Inferior parietal cortex (tissue), 1 donor: ENCODE data around the gene RFX2.
A peak's percentile ranks its signal among the peaks of the same experiment; 100 is the strongest.
"Not testable (repeated sequence)": the region's sequence is repeated elsewhere in the genome, so short reads cannot be mapped to it uniquely, and the experiment has no call there.

Experiments
- DNase-seq: peaks from one replicate; pipeline ENCODE4 v3.0.0-alpha.2; 2016; ENCODE audit errors: extremely low spot score

RFX2 gene

DNA sequence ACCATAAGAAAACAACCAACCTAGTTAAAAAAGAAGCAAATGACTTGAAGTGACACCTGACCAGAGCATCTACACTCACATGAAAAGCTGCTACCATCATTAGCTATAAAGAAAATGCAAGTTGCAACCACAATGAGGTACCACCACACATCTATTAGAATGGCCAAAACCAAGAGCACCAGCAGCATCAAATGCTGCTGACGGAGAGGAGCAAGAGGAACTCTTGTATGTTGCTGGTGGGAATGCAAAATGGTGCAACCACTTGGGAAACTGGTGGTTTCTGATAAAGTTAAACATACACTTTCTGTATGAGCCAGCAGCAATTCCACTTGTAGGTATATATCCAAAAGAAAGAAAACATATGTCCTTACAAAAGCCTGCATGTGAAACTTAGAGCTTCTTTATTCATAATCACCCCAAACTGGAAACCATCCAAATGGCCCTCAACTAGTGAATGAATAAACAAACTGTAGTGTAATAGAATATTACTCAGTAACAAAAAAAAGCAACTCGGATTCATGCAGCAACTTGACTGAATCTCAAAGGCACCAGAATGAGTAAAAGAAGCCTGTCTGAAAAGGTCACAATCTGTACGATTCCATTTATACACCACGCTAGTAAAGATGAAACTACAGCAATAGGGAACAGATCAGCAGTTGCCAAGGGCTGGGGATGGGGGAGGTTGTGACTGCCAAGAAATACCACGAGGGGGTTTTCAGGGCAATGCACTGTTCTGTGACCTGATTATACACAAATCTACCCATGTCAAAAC is 71.5 kb downstream of the RFX2 start:
- DNase-seq: no peak

DNA sequence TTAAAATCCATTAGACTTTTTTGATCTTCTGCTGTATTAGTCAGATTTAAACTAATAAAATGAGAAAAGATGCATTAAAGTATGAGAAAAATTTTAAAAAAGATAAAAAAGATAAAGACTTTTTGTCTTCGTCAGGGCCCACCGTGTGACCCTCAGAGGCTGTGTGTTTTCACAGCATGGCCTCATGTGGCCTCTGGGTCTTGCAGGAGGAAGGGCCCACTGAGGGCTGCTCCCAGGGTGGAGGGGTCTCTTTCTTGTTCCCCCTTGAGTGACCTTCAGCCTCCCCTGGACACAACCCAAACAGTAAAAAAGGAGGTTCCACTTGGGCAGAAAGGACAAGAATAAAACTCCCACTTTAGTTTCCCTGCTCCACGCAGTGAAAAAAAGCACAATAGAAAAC is 75.3 kb downstream of the RFX2 start:
- no peak for DNase-seq

DNA sequence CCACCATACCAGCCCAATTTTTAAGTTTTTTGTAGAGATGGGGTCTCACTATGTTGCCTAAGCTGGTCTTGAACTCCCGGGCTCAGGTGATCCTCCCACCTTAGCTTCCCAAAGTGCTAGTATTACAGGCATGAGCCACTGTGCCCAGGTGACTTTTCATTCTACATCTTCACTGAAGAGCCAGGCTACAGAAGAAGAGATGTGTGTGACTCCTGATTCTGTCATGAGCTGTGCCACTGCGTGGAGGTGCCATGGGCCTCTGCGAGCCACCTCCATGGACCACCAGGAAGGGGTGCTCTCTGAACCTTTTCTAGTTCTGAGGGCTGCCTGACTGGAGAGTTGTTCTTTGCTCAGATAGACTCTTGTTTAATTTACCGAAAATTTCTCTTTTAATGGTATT is 75.8 kb downstream of the RFX2 start:
- no peak for DNase-seq

DNA sequence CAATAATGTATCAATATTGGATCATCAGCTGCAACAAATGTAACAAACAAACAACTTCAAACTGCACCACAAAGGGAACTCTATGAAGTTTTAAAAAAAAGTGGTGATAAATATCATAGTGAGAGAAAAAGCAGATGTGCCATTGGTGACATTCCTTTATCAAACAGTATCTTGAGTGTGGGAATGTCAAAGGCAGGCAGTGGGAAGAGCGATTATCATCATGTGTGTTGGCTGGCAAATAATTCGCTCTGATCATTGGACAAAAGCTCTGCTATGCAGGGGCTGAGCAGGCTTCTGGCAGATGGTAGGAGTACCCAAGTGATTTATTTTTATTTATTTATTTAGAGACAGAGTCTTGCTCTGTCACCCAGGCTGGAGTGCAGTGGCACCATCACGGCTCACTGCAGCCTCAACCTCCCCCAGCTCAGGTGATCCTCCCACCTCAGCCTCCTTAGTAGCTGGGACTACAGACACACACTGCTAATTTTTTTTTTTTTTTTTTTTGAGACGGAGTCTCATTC is 76.5 kb downstream of the RFX2 start:
- DNase-seq: no peak

DNA sequence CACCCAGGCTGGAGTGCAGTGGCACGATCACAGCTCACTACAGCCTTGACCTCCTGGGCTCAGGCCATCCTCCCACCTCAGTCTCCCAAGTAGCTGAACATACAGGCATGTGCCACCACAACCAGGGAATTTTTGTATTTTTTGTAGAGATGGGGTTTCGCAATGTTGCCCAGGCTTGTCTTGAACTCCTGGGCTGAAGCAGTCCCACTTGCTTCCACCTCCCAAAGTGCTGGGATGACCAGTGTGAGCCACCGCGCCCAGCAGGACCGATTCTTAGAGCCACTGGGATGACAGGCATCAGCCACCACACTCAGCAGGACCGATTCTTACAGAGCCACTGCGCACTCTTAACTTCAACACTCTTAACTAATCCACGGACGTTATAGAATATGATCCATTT is 77.5 kb downstream of the RFX2 start:
- DNase-seq: no peak

DNA sequence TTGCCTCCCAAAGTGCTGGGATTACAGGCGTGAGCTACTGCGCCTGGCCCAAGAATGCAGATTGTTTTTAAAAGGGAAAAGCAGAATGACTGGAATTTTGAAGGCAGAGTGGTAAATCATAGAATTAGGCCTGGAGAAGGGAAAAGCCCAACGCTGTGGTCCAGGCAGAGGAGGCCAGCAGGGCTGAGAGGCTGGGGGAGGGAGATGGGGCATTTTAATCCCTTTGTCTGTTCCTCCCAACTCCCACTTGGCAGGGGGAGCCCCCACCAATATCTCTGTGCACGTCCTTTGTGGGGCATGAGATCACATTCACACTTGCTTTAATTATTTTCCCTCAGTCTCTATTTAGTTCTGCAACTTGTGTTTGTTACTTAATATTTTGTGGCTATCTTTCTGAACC is 77.9 kb downstream of the RFX2 start:
- DNase-seq: no peak

DNA sequence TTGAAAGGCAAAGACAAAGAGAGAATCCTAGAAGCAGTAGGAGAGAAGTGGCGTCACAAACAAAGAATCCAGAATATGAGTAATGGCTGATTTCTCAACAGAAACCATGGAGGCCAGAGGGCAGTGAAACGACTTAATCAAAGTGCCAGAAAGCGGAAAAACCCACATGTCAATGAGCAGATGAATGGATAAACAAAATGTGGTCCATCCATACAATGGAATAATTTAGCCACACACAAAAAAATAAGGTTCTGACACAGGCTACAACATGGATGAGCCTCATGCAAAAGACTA is 80.1 kb downstream of the RFX2 start:
- no peak for DNase-seq

DNA sequence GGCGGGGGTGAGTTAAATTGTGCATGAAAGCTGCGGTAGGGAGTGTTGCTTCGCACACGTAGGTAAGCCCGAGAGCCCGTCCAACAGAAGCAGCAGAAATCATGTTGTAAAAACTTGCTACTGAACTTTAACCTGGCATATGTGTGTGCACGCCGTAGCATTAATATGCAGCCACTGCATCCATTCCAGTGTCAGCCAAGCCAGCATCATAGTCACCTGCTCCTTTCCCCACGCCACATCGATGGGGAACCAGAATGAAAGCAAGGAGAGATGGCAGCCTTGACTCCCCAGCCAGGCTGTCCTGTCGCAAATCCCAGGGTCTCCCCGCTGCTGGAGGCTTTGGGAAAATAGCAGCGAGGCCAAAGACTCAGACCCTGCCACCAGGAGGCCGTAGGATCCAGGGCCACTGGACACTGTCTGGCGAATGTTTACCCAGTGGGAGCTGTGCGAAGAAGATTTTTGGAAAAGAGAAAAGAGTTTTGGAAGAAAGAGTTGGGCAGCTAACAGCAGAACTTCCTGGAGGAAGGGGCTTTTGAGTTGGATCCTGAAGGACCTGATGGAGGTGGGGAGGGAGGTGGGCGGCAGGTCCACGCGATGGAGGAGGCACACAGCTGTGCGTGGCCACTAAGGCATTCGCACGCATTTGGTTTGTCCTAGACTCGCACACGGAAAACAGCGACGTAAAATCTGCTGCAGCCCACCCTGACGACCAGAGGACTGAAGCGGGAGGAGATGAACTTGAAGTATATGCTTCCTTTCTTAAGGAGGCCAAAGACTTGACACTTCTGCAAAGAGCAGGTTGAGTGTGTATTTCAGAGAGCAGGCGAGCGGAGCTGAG is 83.7 kb downstream of the RFX2 start:
- DNase-seq: no peak

DNA sequence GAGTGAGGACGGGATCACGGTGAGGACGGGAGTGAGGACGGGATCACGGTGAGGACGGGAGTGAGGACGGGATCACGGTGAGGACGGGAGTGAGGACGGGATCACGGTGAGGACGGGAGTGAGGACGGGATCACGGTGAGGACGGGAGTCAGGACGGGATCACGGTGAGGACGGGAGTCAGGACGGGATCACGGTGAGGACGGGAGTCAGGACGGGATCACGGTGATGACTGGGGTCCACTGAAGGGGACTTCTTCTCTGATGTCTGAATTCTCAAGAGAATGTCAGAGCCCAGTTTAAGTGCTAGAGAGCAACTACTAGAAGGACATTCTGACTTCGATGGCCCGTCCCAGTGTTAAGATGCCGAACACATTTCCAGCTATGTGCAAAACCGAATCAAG is 85.5 kb downstream of the RFX2 start:
- DNase-seq: not testable (repeated sequence)

DNA sequence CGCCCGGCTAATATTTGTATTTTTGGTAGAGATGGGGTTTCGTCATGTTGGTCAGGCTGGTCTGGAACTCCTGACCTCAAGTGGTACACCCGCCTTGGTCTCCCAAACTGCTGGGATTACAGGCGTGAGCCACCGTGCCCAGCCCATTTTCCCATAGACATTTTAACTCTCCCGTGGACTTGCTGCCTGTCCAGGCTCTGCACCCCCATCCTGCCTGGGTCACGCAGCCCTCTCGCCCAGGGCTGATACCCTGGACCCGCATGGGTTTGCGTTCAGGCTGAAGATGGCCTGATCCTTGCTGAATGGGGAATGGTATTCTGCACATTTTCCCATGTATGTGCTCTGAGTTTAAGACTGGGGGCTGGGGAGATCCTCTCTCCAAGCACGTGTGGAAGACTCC is 86.4 kb downstream of the RFX2 start:
- DNase-seq: no peak

DNA sequence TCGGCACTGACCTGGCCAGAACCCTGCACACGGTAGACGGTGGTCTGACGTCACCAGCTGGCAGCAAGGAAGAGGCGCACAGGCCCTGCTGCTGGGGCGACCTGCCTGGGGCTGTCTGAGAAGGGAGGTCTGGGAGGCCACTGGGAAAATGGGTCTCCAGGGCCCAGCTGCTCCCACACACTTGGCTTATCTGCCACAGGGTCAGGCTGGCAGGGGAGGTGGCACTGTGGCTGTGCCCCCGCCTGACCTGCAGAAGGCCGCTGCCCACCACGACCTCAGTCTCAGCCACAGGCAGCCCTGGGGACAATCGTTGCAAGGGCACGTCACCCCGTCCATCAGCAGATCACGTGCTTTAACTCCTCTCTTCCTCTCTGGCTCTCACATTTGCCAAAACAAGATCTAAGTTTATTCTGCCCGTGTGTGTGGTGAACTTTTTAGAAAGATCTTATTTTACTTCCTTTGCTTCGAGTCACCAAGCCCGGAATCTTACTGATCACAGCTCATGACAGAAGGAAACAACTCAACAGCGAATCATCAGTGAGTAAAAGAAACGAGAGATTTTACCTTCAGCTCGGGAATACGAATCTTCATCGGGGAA is 87.1 kb downstream of the RFX2 start:
- DNase-seq: no peak

DNA sequence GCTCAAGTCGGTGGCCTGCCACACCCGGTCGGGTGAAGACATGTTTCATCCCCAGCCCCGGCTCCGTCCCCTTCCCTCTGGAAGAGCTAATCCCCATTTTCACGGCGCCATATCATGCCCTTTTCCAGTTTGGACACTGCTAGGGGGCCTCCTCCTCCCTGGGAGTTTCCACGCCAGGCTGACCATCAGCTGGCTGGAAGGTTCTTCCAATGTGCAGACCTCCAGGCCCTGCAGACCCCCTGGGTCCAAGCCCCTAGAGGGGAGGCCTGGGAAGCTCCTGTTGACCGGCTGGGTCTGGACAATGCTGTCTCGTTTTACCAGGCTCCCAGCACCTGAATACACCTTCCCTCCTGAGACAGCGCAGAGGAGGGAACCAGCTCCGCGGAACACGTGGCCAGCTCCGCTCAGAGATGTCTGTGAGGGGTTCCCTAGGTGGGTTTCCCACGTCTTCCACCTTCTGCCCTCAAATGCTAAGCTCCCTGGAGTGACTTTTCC is 87.7 kb downstream of the RFX2 start:
- DNase-seq: no peak

DNA sequence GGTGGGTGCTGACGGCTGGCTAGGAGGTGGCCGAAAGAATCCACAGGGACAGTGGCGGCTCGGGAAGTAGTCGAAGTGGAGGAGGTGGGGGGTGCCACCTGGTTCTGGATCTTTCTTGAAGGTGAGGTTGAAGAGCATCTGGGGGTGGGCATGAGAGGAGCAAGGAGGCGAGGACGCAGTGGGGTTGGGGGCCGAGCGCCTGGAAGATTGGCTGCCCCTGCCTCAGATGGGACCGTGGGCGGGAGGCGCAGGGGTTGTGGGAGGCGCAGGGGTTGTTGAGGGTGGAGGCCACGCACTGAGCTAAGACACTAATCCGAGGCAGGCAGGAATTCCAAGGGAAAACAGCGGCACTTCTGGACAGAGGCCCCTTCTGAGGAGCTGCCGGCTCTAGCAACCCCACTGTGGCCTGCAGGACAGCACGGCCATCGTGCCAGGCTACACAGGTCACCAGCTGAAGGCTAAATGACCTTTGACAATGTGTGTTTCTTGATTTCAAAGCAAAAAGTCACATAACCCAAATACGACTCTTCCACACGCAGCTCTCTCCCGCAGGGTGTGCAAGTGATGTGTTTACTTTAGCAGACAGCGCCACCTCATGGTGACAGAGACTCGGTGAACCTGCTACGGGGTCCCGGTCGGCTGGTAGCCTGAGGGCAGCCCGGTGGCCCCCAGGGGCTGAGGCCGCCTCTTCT is 88.3 kb downstream of the RFX2 start:
- peak; percentile 85 for DNase-seq

DNA sequence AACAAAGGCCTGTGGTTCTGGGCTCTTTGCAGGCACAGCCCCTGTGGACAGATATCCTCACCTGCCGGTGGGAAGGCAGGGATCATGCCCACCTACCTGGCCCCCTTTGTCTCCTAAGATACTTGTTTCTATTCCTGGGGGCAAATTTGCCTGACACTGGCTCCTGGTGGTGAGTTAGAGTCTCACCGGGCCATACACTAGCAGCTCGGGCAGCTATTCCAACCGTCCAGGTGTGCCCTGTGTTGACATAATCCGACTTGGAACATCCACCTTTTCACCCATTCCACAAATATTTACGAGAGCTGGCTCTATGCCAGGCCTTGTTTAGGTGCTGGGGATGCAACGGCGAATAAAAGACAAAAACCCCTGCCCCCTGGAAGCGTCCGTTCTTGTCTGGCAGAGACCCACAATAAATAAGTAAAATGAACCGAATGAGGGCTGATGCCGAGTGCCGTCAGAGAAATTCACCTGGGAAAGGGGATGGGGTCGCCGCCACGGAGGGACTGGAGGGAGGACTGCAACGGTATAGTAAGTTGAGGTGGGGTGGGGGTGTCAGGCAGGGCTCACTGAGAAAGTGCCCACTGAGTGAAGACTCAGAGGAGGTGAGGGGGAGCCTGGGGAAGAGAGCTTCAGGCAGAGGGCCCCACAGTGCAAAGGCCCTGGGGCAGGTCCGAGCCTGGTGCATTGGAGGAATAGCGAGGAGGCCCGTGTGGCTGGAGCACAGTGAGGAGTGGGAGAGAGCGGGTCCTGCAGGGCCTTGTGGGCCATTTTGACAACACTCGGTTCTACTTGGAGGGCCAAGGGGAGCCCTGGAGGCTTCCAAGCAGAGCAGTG is 89.1 kb downstream of the RFX2 start:
- no peak for DNase-seq

DNA sequence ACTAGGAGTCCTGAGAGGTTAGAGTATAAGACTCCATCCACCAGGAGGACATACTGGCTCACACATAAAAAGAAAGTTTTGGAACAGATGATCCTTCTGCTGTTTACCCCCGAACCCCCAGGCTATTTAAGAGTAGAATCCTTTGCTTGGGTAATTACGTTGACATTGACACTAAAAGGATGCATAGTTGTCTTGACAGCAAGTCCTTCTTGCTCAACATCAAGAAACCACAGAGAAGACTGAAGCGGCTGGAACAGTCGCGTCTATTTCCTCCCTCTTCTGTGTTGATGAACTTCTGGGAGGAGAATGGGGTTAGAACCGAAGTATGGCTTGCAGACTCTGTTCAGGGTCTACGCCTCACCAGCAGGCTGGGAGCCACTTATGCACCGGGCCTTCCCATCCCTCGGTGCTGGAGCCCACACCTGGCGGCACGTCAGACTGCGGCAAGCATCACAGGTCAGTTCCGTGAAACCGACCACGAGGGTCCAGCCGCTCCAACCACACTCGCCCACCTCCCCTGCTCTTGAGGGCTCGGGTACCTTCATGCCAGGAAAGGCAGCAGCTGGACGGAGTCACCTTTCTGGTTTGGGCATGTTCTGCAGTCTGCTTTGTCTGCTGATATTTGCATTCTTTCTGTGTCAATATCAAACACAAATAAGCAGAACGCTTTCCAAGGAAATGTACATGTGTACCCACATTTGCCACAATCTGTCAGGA is 90.0 kb downstream of the RFX2 start:
- DNase-seq: no peak

DNA sequence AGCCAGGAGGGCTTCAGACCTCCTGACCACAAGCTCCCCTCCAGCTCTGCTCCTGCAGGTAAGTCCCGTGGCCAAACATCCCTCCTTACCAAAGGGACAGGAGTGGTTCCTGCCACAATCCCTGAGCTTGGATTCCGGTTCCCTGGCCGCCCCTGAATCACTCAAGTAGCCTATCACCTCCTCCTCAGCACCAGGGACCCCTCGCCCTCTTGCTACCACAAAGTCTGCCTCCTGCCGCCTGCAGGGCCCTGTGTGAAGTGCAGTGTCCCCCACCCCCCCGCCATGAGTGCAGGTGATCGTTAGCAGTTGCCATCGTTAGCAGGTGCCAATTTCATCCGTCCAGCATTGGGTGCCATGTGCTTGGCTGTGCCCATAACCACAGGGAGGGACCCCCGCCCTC is 91.5 kb downstream of the RFX2 start:
- DNase-seq: no peak

DNA sequence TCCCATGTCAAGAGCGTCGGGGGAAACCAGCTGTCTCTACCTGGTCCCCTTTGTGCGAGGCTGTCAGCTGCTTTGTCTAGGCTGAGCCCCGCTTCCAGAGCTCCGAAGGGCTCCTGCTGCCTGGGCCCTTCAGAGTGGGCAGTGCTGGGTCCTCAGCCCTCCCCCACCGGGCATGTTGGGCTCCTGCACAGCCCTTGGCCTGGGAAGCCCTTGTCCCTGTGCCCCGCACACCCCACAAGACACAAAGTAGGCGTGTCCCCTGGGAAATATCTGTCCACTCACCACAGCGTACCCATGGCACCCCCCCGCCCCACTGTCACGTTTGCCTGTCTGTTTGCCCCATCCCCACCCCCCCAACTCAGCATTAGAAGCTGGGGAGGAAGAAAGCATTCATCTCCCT is 92.7 kb downstream of the RFX2 start:
- no peak for DNase-seq

DNA sequence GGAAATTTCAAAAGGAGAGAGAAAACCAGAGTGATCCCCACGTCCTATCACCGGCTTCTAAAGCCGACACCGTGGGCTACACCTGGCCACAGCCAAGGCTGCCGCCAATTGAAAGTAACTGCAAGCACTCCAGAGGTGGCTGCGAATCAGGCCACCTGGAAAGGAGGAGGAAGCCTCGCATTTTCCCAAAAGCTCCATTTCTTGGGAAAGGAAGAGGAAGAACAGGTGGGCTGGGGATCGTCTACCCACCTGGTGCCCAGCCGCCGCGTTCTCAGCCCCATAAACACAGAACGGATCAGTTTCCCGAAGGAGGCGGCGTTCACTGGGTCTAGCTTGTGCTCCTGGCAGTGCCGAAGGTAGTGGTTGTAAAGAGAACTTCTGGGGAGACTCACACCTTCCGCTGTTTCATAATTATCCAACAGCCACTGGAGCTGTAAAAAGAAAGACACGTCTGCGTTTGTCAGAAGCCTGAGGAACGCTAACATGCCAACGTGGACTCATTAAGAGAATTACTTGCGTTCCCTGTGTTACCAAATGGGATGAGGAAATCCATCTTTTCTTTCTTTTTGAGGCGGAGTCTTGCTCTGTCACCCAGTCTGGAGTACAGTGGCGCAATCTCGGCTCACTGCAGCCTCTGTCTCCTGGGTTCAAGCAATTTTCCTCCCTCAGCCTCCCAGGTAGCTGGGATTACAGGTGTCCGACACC is 94.3 kb downstream of the RFX2 start:
- no peak for DNase-seq

DNA sequence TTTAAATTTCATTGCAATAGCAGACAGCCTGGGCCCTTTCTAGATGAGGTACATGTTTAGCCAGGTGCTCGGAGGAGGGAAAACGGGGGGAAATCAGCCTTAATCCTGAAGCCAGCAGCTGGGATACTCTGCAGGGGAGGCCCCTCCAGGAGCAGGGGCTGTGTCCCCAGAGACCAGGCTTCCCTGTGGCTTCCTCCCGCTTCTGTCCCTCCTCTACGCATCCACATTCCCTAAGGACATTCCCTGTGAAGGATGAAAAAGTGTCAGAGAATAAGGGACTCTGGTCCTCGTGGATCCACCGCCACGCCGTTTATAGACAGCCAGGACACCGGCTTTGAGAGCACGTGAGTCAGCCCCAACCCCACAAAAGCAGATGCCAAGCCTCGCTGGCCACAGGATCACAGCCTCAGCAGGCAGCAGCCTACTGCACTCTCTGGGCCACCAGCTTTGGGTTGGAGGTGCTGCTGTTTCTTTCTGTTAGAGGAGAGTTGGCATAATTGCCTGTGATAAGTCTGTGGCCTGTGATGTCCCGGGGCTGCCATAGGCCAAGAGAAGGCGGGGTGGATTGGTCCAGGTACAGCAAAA is 95.7 kb downstream of the RFX2 start:
- no peak for DNase-seq
